Mucosa of rectum (tissue), 2 donors: ENCODE data around the gene SPINT2.

Experiments used
- H3K27ac ChIP-seq, 2 donors: one replicate each; pipeline ENCODE4 v1.7.0; 2013; ENCODE audit warnings: inconsistent platforms in 2 of 2, low read depth in 2 of 2, low read length in 2 of 2
- H3K27me3 ChIP-seq, 2 donors: one replicate each; pipeline ENCODE4 v1.7.0; 2013; ENCODE audit warnings: low read length in 2 of 2; ENCODE audit not compliant: control insufficient read depth in 2 of 2, insufficient read depth in 2 of 2
- H3K36me3 ChIP-seq, 2 donors: one replicate each; pipeline ENCODE4 v1.7.0; 2013; ENCODE audit warnings: low read length in 2 of 2; ENCODE audit not compliant: control insufficient read depth in 2 of 2, insufficient read depth in 2 of 2
- H3K4me1 ChIP-seq, 2 donors: one replicate each; pipeline ENCODE4 v1.7.0; 2013; ENCODE audit warnings: low read length in 2 of 2, mild to moderate bottlenecking in 1 of 2; ENCODE audit not compliant: control insufficient read depth in 2 of 2, insufficient read depth in 2 of 2
- H3K4me3 ChIP-seq, 2 donors: one replicate each; pipeline ENCODE4 v1.7.0; 2013; ENCODE audit warnings: low read length in 2 of 2
- H3K9ac ChIP-seq, 2 donors: one replicate each; pipeline ENCODE4 v1.7.0; 2013; ENCODE audit warnings: low read length in 2 of 2, low read depth in 1 of 2, mild to moderate bottlenecking in 1 of 2
- H3K9me3 ChIP-seq, 2 donors: one replicate each; pipeline ENCODE4 v1.7.0; 2013; ENCODE audit warnings: low read length in 2 of 2; ENCODE audit not compliant: control insufficient read depth in 2 of 2
- donor health status: healthy.
- donor health status: Normal muscosa, but diverticular disease.

Gene SPINT2

GRCh38 chr19:38291855-38292254, 27.5 kb downstream of the SPINT2 start:
- Histone ChIP-seq H3K27ac (peak overlapping the region in 1 of 2 donors; percentile 16), H3K27me3 (no peaks in the 10 kb centered on the region), H3K36me3 (peaks cover 30 to 44% of the 10 kb centered on the region in 2 donors), H3K4me3 (no peak overlapping the region), H3K9me3 (no peaks in the 10 kb centered on the region), H3K4me1 (no peaks in the 10 kb centered on the region), H3K9ac (no peak overlapping the region)

- H3K9ac ChIP-seq: no peak overlapping the region
- peaks cover 24 to 35% of the 10 kb centered on the region in 2 donors for H3K36me3 ChIP-seq
- no peaks in the 10 kb centered on the region for H3K9me3 ChIP-seq
- no peak overlapping the region for H3K27ac ChIP-seq
- H3K27me3 ChIP-seq: no peaks in the 10 kb centered on the region
- no peaks in the 10 kb centered on the region for H3K4me1 ChIP-seq
- no peak overlapping the region for H3K4me3 ChIP-seq
Observed at GRCh38 chr19:38293281-38293680, 28.9 kb downstream of the SPINT2 start.

GRCh38 chr19:38294090-38294489, 29.7 kb downstream of the SPINT2 start:
- Histone ChIP-seq H3K9ac (no peak overlapping the region), H3K27ac (no peak overlapping the region), H3K4me1 (no peaks in the 10 kb centered on the region), H3K36me3 (peaks cover 22 to 28% of the 10 kb centered on the region in 2 donors), H3K9me3 (no peaks in the 10 kb centered on the region), H3K27me3 (no peaks in the 10 kb centered on the region), H3K4me3 (no peak overlapping the region)

- Histone ChIP-seq H3K9me3 (no peaks in the 10 kb centered on the region), H3K4me3 (no peak overlapping the region), H3K27me3 (no peaks in the 10 kb centered on the region), H3K9ac (no peak overlapping the region), H3K27ac (peak overlapping the region in 1 of 2 donors; percentile 83), H3K4me1 (peaks cover 6 to 19% of the 10 kb centered on the region in 2 donors), H3K36me3 (no peaks in the 10 kb centered on the region)
Observed at GRCh38 chr19:38298821-38299680, 34.7 kb downstream of the SPINT2 start.

- peaks cover 10 to 17% of the 10 kb centered on the region in 2 donors for H3K36me3 ChIP-seq
- no peaks in the 10 kb centered on the region for H3K9me3 ChIP-seq
- H3K4me1 ChIP-seq: peaks cover 6 to 24% of the 10 kb centered on the region in 2 donors
- H3K27me3 ChIP-seq: no peaks in the 10 kb centered on the region
- H3K9ac ChIP-seq: peak within 1 kb of the TSS; percentile 90 to 99
- peak within 1 kb of the TSS; percentile 98 for H3K27ac ChIP-seq
- H3K4me3 ChIP-seq: peak within 1 kb of the TSS; percentile 72 to 80
Observed at GRCh38 chr19:38303517-38304351, 39.4 kb downstream of the SPINT2 start, which contains the start of gene C19orf33. Gene C19orf33, plus strand, starts transcription at chr19:38304251. Its CDS starts 11 bp downstream, at chr19:38304262.

GRCh38 chr19:38304352-38304865, 40.0 kb downstream of the SPINT2 start:
- Histone ChIP-seq H3K27me3 (no peaks in the 10 kb centered on the region), H3K4me1 (peaks cover 6 to 22% of the 10 kb centered on the region in 2 donors), H3K36me3 (peaks cover 10 to 20% of the 10 kb centered on the region in 2 donors), H3K9me3 (no peaks in the 10 kb centered on the region), H3K27ac (peak overlapping the region; percentile 98), H3K4me3 (peak overlapping the region; percentile 72 to 80), H3K9ac (peak overlapping the region; percentile 76 to 99)

- Histone ChIP-seq H3K27ac (peak overlapping the region; percentile 98), H3K36me3 (peaks cover 10 to 20% of the 10 kb centered on the region in 2 donors), H3K9ac (peak overlapping the region; percentile 76 to 99)
Observed at GRCh38 chr19:38304866-38305429, 40.6 kb downstream of the SPINT2 start.

GRCh38 chr19:38306236-38306635, 41.9 kb downstream of the SPINT2 start:
- no peaks in the 10 kb centered on the region for H3K27me3 ChIP-seq
- peaks cover 6 to 14% of the 10 kb centered on the region in 2 donors for H3K4me1 ChIP-seq
- peaks cover 10 to 20% of the 10 kb centered on the region in 2 donors for H3K36me3 ChIP-seq
- no peak overlapping the region for H3K27ac ChIP-seq
- H3K9ac ChIP-seq: no peak overlapping the region
- no peaks in the 10 kb centered on the region for H3K9me3 ChIP-seq
- no peak overlapping the region for H3K4me3 ChIP-seq

More at GRCh38 chr19:38304866-38305429, 40.6 kb downstream of the SPINT2 start:
- Histone ChIP-seq H3K9me3 (no peaks in the 10 kb centered on the region), H3K27me3 (no peaks in the 10 kb centered on the region), H3K4me3 (peak overlapping the region; percentile 72 to 80), H3K4me1 (peaks cover 6 to 22% of the 10 kb centered on the region in 2 donors)

- no peak overlapping the region for H3K9ac ChIP-seq
- no peak overlapping the region for H3K27ac ChIP-seq
- H3K4me1 ChIP-seq: peaks cover 6 to 14% of the 10 kb centered on the region in 2 donors
- no peaks in the 10 kb centered on the region for H3K27me3 ChIP-seq
- no peak overlapping the region for H3K4me3 ChIP-seq
- peaks cover 10 to 20% of the 10 kb centered on the region in 2 donors for H3K36me3 ChIP-seq
- H3K9me3 ChIP-seq: no peaks in the 10 kb centered on the region
Observed at GRCh38 chr19:38307076-38307475, 42.7 kb downstream of the SPINT2 start.
